Vagina (tissue), 2 donors: ENCODE measurements around the gene PHLPP1. TPM values are rescaled to one million over a fixed set of nuclear protein-coding genes. Genes with fewer than 3 reads are reported as not detected.

ENCODE experiments used
- DNase-seq, 2 donors: peaks; one replicate each; pipeline ENCODE4 v3.0.0-alpha.2; 2017; ENCODE audit errors: extremely low spot score in 2 of 2
- H3K27ac ChIP-seq: fragments of 200-600 bp; sonication (generic); one replicate; pipeline ENCODE4 v1.5.1; 2019
- H3K27me3 ChIP-seq: fragments of 200-600 bp; sonication (generic); one replicate; pipeline ENCODE4 v1.5.1; 2019
- H3K36me3 ChIP-seq, 2 donors: fragments of 200-600 bp; sonication (generic); one replicate each; pipeline ENCODE4 v1.5.1; 2017 to 2019
- H3K4me1 ChIP-seq: fragments of 200-600 bp; sonication (generic); one replicate; pipeline ENCODE4 v1.5.1; 2019
- H3K4me3 ChIP-seq, 2 donors: fragments of 200-600 bp; sonication (generic); 1 replicate in 1 of 2; 2 replicates in 1 of 2; pipeline ENCODE4 v1.5.1; 2016 to 2019
- H3K9me3 ChIP-seq: fragments of 200-600 bp; sonication (generic); one replicate; pipeline ENCODE4 v1.5.1; 2019
- POLR2A ChIP-seq, 2 donors: fragments of 450-650 bp; IDR thresholded peaks; one replicate each; pipeline ENCODE4 v1.6.1; 2017; ENCODE audit warnings: antibody characterized with exemption in 2 of 2, mild to moderate bottlenecking in 2 of 2, moderate library complexity in 2 of 2
- POLR2AphosphoS5 ChIP-seq, 2 donors: sonication (generic); formaldehyde crosslinking; IDR thresholded peaks; one replicate each; pipeline ENCODE4 v1.9.0; 2017; ENCODE audit warnings: antibody characterized with exemption in 2 of 2, mild to moderate bottlenecking in 2 of 2, low read depth in 1 of 2; ENCODE audit not compliant: insufficient read depth in 1 of 2
- intact Hi-C: fragments of 100-400 bp; cut with DNase I; formaldehyde crosslinking; loops from one replicate; pipeline ENCODE4 v1.15.1; 2023
- total RNA-seq: library from RNA; depleted of rRNA; stranded (reverse); fragments of >200 nt; gene quantifications from one replicate; pipeline ENCODE4 v1.2.3, GENCODE V29; 2016
- TF ChIP-seq, protein P1 (sequence below), 3 experiments: fragments of 450-650 bp in 2 of 3; fragments of 200-600 bp in 1 of 3; sonication (generic) in 1 of 3; IDR thresholded peaks; one replicate each; pipeline ENCODE4 v1.5.1; 2017 to 2019; ENCODE audit warnings: antibody characterized with exemption in 3 of 3, mild to moderate bottlenecking in 2 of 3, moderate library complexity in 2 of 3

Gene PHLPP1
- total RNA-seq, 1 donor from 2014 or later: 20.6 TPM

DNA sequence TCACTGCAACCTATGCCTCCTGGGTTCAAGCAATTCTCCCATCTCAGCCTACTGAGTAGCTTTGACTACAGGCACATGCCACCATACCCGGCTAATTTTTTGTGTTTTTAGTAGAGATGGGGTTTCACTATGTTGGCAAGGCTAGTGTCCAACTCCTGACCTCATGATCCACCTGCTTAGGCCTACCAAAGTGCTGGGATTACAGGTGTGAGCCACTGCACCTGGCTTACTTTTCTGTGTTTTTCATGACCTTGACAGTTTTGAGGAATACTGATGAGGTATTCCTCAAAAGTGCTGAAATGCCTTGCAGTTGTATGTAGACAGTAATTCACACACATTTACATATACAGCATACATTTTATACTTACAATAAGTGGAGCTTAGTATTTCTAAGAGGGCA, 126.1 kb downstream of the PHLPP1 start:
- no peak for TF ChIP-seq POLR2A (IDR thresholded peaks at IDR 0.05)
- no peak for TF ChIP-seq POLR2AphosphoS5 (IDR thresholded peaks at IDR 0.05; ENCODE audit: insufficient read depth in 1 of 2, low read depth in 1 of 2)
- TF ChIP-seq, protein P1, sequence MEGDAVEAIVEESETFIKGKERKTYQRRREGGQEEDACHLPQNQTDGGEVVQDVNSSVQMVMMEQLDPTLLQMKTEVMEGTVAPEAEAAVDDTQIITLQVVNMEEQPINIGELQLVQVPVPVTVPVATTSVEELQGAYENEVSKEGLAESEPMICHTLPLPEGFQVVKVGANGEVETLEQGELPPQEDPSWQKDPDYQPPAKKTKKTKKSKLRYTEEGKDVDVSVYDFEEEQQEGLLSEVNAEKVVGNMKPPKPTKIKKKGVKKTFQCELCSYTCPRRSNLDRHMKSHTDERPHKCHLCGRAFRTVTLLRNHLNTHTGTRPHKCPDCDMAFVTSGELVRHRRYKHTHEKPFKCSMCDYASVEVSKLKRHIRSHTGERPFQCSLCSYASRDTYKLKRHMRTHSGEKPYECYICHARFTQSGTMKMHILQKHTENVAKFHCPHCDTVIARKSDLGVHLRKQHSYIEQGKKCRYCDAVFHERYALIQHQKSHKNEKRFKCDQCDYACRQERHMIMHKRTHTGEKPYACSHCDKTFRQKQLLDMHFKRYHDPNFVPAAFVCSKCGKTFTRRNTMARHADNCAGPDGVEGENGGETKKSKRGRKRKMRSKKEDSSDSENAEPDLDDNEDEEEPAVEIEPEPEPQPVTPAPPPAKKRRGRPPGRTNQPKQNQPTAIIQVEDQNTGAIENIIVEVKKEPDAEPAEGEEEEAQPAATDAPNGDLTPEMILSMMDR (IDR thresholded peaks at IDR 0.05): no peak
- H3K9me3 ChIP-seq: no peaks in the 10 kb centered on the region
- H3K4me1 ChIP-seq: no peaks in the 10 kb centered on the region
- no peak for DNase-seq
- H3K27ac ChIP-seq: no peak overlapping the region
- intact Hi-C loops: no loop called here
- H3K36me3 ChIP-seq: no peaks in the 10 kb centered on the region
- no peaks in the 10 kb centered on the region for H3K27me3 ChIP-seq
- no peak overlapping the region for H3K4me3 ChIP-seq

DNA sequence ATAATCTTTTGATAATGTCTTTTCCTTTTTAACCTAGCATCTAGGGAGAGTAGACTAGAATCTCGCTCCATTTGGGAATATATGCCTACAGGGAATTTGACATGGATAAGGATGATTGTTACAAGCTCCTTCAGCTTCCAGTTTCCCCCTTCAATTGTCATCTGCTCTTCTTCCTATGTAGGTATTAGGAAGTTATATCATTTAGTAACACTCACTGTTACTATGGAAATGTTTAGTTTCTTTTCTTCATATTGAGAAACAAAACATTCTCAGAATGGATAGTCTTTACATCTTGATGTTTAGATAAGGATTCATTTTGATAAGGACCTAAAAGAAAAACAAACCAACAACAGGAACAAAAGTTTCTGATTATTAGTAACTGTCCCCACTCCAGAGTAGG, 127.6 kb downstream of the PHLPP1 start:
- no peak for TF ChIP-seq POLR2A (IDR thresholded peaks at IDR 0.05)
- TF ChIP-seq, protein P1 (IDR thresholded peaks at IDR 0.05): no peak
- Histone ChIP-seq H3K27me3 (no peaks in the 10 kb centered on the region), H3K4me1 (no peaks in the 10 kb centered on the region), H3K4me3 (no peak overlapping the region), H3K36me3 (no peaks in the 10 kb centered on the region), H3K9me3 (no peaks in the 10 kb centered on the region), H3K27ac (no peak overlapping the region)
- intact Hi-C loops: no loop called here
- DNase-seq: no peak

DNA sequence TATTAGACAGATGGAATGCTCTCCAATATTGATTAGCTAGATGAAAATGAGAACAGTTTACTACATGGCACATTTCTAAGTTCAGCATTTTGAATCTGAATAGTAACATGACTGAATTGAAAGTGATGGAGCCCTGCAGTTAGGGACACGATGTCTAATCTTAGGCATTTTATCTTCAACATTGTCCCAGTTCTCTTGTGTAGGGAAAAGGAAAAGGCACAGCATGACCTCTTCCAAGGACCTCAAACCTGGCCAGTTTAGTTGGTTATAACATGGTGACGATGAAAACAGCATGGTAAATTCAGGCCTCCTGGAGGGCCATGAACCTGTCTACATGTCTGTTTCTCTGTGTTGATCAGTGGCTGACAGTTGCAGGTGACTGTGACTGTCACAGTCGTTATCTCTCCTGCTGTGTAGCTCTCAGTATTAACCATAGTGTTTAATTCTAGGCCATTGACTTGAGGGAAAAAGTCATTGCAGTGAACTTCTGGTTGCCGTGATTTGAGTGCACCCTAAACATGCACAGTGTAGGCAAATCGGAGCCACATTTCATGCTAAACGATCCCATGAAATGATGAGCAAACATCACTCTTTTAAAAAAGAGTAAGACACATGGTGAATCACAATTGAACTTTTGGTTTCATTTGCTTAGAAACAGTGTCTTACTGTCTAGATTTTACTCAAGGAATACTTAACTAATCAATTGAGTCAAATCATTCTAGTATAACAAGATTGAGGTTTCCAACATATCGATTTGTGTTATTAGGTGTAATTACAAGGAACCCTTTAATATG, 129.7 kb downstream of the PHLPP1 start:
- Histone ChIP-seq H3K27ac (no peak overlapping the region), H3K4me3 (no peak overlapping the region), H3K4me1 (no peaks in the 10 kb centered on the region), H3K9me3 (no peaks in the 10 kb centered on the region), H3K27me3 (no peaks in the 10 kb centered on the region), H3K36me3 (no peaks in the 10 kb centered on the region)
- intact Hi-C loops: no loop called here
- DNase-seq: no peak
- TF ChIP-seq POLR2A (IDR thresholded peaks at IDR 0.05) (no peak), POLR2AphosphoS5 (IDR thresholded peaks at IDR 0.05; ENCODE audit: insufficient read depth in 1 of 2, low read depth in 1 of 2) (no peak)
- TF ChIP-seq, protein P1 (IDR thresholded peaks at IDR 0.05): no peak

DNA sequence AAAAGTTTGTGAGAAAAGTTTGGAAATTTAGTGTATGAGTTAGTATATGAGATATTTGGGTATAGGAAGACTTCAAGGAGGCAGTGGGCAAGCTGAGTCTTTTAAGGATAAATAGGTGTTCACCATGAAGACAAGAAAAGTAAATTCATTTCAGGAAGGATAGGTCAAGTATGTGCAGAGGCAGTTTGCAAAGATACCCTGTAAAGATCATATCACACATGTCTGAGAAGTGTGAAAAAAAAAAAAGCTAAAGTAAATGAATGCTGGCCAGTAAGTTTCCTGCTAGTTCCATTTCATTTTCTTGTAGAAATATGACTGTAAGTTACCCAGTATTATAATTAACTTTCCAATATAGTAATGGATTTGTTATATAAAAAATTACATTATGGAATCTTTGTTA, 131.0 kb downstream of the PHLPP1 start:
- no peak for DNase-seq
- Histone ChIP-seq H3K36me3 (no peaks in the 10 kb centered on the region), H3K27ac (no peak overlapping the region), H3K4me1 (no peaks in the 10 kb centered on the region), H3K4me3 (no peak overlapping the region), H3K9me3 (no peaks in the 10 kb centered on the region), H3K27me3 (no peaks in the 10 kb centered on the region)
- intact Hi-C loops: no loop called here
- TF ChIP-seq POLR2AphosphoS5 (IDR thresholded peaks at IDR 0.05; ENCODE audit: insufficient read depth in 1 of 2, low read depth in 1 of 2) (no peak), POLR2A (IDR thresholded peaks at IDR 0.05) (no peak)
- TF ChIP-seq, protein P1 (IDR thresholded peaks at IDR 0.05): no peak

DNA sequence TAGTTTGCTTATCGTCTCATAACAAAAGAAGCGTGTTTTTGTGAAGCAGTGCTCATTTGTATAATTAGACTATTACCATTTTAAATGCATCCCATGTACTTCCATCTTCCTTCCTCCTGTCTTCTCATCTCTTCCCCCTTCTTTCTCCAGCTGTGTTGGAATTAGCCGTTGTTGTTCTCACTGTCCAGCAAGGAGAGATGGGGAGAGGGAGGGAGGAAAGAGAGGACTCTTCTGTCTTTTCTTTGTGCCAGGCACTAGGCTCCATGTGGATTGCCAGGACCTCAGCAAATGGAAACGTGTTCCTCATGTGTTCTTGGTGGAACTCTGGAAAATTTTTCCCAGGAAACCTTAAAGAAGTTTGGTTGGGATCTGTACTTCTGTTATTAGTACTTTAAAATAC, 131.7 kb downstream of the PHLPP1 start:
- DNase-seq: no peak
- intact Hi-C loops: no loop called here
- Histone ChIP-seq H3K4me1 (no peaks in the 10 kb centered on the region), H3K4me3 (no peak overlapping the region), H3K27me3 (no peaks in the 10 kb centered on the region), H3K36me3 (no peaks in the 10 kb centered on the region), H3K27ac (no peak overlapping the region), H3K9me3 (no peaks in the 10 kb centered on the region)
- TF ChIP-seq, protein P1 (IDR thresholded peaks at IDR 0.05): no peak
- no peak for TF ChIP-seq POLR2AphosphoS5 (IDR thresholded peaks at IDR 0.05; ENCODE audit: insufficient read depth in 1 of 2, low read depth in 1 of 2)
- no peak for TF ChIP-seq POLR2A (IDR thresholded peaks at IDR 0.05)
